GM18867 (cell line): ENCODE data around the gene NKX1-1.
"Not testable (repeated sequence)": the region's sequence is repeated elsewhere in the genome, so short reads cannot be mapped to it uniquely, and the experiment has no call there.

ENCODE experiments used
- ATAC-seq: cut with Tn5 transposase; IDR thresholded peaks from one replicate; pipeline ENCODE4 v1.9.1; 2021; ENCODE audit warnings: mild to moderate bottlenecking, moderate library complexity; ENCODE audit not compliant: unreplicated experiment

Gene NKX1-1

DNA sequence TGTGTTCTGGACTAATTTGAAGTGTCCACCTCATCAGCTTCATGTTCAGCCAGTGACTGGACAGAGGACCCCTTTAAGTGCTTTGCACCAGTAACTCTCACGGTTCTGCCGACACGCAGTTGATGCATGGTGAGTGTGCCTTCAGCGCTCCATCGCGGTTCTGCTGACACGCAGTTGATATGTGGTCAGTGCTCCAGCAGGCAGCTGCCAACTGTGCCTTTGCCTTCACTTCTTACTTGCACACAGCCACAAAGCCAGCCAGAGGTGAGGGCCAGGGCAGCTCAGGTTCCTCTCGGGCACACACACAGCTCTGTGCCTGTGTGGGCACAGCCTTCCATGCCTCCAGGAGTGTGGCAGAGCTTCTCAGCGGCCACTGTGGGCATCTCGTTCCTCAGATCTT lies 12.4 kb downstream of the NKX1-1 start:
- no peak for ATAC-seq

DNA sequence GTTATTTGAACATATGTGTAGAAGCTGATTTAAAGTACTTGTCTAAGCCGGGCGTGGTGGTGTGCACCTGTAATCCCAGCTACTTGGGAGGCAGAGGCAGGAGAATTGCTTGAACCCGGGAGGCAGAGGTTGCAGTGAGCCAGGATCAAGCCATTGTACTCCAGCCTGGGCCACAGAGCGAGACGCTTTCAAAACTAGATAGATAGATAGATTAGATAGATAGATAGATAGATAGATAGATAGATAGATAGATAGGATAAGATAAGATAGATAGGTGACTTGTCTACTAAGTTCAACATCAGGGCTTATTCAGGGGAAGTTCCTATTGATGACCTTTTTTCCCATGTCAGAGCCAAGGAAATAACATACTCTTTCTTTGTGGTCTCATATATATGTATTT lies 12.9 kb downstream of the NKX1-1 start:
- not testable (repeated sequence) for ATAC-seq

DNA sequence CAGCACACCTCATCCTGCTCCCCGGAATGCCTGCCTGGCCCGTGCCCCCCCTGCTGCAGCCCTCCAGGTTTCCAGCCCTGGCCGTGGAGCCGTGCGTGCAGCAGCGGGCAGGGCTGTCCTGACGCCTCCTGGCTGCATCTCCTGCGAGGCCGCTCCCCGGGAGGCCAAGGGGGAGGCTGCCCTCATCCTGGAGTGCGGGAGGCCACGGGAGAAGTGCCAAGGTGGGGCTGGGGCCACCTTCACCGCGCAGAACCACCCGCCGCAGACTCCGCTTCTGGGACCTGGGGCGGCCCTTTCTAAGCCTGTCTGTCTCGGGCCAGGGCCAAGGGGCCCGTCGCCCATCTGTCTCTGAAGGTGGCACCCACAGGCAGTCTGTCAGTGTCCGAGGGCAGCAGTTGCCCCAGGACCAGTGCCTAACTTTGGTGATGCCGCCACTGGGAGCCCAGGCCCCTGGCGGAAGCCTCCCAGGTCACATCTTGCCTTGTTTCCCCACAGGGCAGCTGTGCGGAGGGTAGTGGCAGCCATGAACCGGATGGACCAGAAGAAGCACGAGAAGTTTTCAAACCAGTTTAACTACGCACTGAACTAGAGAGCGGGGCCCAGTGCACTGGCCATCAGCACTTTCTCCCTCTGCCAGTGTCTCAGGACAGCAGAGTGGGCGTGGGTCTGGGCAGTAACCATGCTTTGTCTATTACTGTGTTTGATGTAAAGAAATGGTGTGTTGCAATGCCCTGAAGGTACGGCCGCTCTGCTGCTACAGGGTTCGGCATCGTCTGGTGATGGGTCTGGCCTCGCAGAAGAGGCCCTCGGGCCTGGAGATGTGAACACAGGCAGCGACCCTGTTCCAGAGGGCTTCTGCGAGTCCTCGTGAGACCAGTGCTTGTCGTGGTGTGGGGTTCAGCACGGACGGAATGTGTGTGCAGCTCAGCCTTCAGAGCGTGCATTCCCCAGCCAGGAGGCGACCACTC lies 20.6 kb downstream of the NKX1-1 start:
- ATAC-seq = no peak

DNA sequence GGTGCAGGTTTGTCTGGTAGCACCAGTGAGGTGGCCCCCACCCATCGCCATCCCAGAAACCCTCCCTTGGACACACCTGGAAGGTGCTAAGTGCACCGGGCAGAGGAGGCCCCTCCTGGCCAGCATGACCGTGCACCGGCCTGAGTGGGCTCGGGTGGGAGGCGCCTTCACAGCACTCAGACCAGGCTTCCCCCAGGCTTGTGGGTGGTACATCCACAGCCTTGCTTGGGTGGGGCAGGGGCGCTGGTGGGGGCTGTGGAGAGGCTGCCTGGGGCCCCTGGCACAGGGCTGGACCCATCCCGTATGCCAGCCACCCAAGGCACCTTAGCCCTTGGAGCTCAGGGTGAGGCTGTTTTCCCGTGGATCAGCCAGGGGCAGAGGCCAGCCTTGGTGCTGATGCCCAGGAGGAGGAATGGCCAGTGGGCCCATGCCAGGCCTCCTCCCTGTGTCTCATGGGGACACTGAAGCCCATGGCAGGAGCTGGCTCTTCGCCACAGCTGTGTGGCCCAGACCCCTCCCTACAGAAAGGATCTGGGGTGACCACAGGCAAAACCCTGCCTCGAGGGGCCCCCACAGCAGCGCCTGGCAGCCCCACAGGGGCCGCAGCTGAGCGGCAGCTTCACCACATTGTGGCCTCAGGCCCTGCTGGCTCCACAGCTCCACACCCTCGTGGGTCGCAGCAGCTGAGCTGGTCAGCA lies 21.4 kb downstream of the NKX1-1 start:
- no peak for ATAC-seq

- ATAC-seq = no peak
Measured at GRCh38 chr4:1383728-1384591, 22.3 kb downstream of the NKX1-1 start.

- ATAC-seq = no peak
Measured at GRCh38 chr4:1382776-1383727, 23.2 kb downstream of the NKX1-1 start.

- no peak for ATAC-seq
Measured at GRCh38 chr4:1381944-1382541, 24.2 kb downstream of the NKX1-1 start.

GRCh38 chr4:1381181-1381621 lies 25.0 kb downstream of the NKX1-1 start:
- ATAC-seq = no peak

DNA sequence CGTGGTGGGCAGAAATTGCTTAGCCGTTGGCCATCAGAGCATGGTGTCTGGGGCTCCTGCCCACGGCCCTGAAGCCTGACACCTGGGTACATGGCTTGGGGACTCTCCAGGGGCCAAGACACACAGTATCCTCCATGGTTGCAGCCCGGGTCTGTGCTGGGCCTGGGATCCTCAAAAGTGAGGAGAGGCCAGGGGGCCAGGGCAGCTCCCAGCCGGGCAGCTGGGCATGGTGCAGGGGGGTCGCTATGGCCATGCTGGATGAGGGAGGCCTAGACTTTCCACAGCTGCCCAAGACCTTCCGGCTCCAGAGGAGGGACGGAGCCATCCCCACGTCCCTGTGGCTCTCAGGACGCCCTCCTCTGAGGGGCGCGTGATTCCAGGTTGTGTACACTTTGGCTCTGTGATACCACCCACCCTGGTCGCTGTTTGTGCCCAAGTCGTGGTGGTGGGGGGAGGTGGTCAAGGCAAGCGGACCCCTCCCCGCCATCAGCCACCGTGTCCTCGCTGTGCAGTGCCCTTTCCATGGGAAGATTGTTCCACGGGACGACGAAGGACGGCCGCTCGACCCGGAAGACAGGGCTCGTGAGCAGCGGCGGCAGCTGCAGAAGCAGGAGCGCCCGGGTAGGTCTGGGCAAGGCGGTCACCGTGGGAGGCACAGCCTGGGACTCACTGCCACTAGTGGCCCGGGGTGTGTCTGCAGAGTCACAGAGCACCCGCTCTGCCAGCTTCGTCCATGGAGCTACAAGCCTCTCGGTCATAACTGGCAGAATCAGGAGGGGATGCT lies 25.7 kb downstream of the NKX1-1 start:
- no peak for ATAC-seq

DNA sequence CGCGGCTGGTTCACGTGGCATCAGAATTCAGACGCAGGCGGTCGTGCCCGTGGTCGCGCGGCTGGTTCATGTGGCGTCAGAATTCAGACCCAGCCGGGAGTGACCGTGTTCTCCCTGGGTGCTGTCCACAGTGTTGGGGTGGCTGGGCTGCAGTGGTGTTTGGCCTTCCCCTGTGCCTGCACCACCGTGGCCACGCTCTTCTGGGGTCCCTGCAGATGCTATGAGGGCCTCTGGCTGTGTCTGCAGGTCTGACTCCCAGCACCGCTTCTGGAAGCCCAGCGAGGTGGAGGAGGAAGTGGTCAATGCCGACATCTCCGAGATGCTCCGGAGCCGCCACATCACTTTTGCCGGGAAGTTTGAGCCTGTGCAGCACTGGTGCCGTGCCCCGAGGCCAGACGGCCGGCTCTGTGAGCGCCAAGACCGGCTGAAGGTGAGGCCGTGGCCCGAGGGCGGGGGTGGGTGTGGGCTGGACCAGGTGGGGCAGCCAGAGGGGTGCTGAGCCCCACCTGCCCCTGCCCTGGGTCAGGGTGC lies 26.4 kb downstream of the NKX1-1 start:
- no peak for ATAC-seq

DNA sequence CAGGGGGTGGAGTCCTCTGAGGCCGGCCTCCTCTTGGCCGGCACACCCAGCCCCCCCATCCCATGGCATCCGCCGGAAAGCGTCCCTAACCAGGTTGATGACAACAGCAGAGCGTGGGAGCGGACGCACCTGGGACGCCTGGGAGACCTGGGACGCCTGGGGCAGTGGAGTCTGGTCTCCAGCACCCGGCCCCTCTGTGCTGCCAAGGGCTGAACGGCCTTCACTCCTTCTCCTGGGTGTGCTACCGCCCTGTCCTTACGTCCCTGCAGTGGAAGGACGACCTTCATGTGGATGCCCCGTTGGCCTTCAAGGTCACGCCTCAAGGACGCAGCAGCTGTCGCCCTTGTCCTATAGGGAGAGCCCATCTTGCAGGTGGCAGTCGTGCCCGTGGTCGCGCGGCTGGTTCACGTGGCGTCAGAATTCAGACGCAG lies 26.9 kb downstream of the NKX1-1 start:
- ATAC-seq = no peak

- no peak for ATAC-seq
Measured at GRCh38 chr4:1378559-1379231, 27.5 kb downstream of the NKX1-1 start.

DNA sequence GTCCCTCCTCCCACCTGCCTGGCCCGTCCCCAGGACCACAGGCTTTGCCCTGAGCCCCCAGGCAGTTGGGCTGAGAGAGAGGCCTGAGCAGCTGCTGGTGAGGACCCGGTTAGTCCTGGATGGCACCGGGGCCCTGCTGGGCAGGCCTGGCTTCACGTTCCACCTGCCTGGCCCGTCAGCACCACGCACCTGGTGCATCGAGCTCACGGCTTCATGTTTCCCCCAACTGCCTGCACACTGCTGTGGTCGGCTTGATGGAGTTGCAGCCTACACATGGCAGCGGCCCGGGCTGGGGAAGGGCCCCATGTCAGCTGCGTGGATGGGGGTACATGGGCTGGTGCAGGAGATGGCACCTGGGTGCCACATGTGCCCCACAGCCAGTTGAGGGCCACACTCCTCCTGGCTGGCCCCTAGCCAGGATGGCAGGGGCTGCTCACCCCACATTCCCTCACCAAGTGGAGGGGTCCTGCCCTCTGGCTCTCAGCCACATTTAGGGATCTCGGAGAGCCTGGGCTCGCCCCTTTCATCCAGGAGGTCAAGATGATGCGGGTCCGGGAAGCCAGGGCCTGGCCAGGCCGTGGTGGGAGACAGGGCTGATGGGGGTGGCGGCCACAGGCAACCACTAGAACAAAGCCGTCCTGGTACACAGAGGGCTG lies 28.5 kb downstream of the NKX1-1 start:
- no peak for ATAC-seq

DNA sequence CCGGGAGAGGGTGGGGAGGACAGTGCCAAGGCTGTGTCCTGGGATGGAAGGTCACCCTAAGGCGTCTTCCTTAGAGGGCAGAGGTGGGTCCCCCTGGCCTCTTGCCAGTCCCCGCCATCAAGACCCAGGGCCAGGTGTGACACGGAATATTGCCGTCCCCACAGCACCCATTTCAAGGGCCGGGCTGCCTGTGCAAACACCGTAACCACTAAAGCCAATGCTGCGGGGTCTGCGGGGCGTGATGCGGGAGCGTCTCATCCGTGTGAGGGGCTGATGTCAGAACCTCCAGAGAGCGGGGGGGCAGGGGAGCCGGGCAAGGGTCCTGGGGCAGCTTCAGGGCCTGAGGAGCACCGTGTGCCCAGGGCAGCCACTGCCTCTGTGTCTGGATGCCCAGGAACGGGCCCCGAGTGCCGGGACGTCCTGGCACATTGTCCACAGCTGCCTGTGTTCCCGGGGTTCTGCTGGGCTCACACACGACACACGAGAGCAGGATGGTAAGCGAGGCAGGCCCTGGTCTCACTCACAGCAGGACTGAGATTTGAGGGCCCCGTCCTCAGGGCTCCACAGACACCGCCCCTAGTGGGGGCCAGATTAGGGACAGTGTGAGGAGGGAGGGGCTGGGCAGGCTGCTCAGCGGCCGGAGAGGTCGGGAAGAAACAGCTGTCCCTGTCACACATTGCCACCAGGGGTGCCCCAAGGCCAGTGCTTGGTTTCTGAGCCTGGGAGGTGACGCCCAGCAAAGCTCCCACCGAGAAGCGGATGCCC lies 29.2 kb downstream of the NKX1-1 start:
- no peak for ATAC-seq

DNA sequence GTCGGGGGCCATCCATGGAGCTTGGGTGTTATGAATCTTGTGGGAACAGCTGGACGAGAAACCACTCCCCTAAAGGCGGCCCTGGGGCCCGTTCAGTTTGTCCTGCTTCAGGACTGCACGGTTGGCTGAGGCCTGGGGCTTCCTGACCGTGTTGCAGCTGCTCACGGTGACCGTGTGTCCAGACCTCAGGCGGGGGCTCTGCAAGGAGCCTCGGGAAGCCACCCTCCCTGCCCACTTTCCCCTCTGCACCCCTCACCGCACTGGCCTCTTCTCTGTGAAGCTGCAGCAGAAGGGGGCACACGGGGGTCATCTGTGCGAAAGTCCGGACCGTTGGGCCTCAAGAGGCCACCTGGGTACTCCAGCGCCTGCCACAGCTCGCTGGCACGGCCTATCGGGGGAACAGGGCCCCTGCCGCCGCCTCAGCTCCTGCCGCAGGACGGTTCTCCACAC lies 29.8 kb downstream of the NKX1-1 start:
- no peak for ATAC-seq

GRCh38 chr4:1375761-1376322 lies 30.4 kb downstream of the NKX1-1 start:
- ATAC-seq = no peak
